Measurements from ENCODE around the gene AHCYL1.

DNA sequence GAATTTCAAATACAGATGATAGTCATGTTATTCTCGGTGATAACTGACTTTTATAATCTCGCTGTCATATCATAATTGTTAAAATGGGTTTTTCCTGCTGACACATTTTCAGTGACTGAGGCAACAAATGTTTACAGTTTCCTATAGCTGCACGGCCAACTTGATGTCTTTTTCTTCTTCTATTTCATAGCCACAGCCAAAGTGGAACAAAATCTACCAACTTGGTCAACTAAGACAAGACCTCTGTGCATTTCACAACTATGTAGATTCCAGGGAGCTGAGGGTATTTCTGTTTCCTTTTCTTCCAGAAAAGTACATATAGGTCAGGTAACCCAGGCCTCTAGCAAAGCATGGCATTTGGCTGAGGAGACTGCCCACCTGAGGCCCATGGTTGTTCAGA lies 10.4 kb upstream of the AHCYL1 start:
- TF ChIP-seq, protein P1, sequence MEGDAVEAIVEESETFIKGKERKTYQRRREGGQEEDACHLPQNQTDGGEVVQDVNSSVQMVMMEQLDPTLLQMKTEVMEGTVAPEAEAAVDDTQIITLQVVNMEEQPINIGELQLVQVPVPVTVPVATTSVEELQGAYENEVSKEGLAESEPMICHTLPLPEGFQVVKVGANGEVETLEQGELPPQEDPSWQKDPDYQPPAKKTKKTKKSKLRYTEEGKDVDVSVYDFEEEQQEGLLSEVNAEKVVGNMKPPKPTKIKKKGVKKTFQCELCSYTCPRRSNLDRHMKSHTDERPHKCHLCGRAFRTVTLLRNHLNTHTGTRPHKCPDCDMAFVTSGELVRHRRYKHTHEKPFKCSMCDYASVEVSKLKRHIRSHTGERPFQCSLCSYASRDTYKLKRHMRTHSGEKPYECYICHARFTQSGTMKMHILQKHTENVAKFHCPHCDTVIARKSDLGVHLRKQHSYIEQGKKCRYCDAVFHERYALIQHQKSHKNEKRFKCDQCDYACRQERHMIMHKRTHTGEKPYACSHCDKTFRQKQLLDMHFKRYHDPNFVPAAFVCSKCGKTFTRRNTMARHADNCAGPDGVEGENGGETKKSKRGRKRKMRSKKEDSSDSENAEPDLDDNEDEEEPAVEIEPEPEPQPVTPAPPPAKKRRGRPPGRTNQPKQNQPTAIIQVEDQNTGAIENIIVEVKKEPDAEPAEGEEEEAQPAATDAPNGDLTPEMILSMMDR (IDR thresholded peaks at IDR 0.05; ENCODE audit: poor library complexity), result no peak
- TF ChIP-seq EZH2phosphoT487 (IDR thresholded peaks at IDR 0.05; ENCODE audit: low read depth, severe bottlenecking, unreplicated experiment) (no peak), EZH2 (IDR thresholded peaks at IDR 0.05; ENCODE audit: borderline replicate concordance) (no peak)

Measured in hepatocyte (in vitro differentiated cells).